H9 (cell line): ENCODE data around the gene GFPT2. TPM values are rescaled to one million over a fixed set of nuclear protein-coding genes. Genes with fewer than 3 reads are reported as not detected.

Experiments
- DNase-seq: peaks from one replicate; pipeline ENCODE4 v3.0.0-alpha.2; 2017
- H2AFZ ChIP-seq: one replicate; pipeline ENCODE4 v1.6.1; 2013; ENCODE audit warnings: mild to moderate bottlenecking, low read length, control low read depth, moderate library complexity
- H2AK5ac ChIP-seq: 2 replicates; pipeline ENCODE4 v1.6.1; 2013; ENCODE audit warnings: low read length, control low read depth, mixed read lengths; ENCODE audit not compliant: insufficient read length
- H2BK120ac ChIP-seq: one replicate; pipeline ENCODE4 v1.6.1; 2013; ENCODE audit warnings: low read depth, mild to moderate bottlenecking, low read length, control low read depth, inconsistent platforms; ENCODE audit not compliant: poor library complexity, severe bottlenecking
- H2BK12ac ChIP-seq: 2 replicates; pipeline ENCODE4 v1.6.1; 2013; ENCODE audit warnings: low read length, control low read depth, mixed read lengths, low read depth; ENCODE audit not compliant: insufficient read length
- H2BK15ac ChIP-seq: 2 replicates; pipeline ENCODE4 v1.6.1; 2013; ENCODE audit warnings: low read depth, low read length, control low read depth
- H2BK20ac ChIP-seq: one replicate; pipeline ENCODE4 v1.6.1; 2013; ENCODE audit warnings: low read depth, mild to moderate bottlenecking, low read length, control low read depth, inconsistent platforms; ENCODE audit not compliant: poor library complexity, severe bottlenecking
- H2BK5ac ChIP-seq: 2 replicates; pipeline ENCODE4 v1.6.1; 2013; ENCODE audit warnings: low read length, control low read depth, mixed read lengths; ENCODE audit not compliant: insufficient read length
- H3K14ac ChIP-seq: 2 replicates; pipeline ENCODE4 v1.6.1; 2013; ENCODE audit warnings: low read length, control low read depth; ENCODE audit not compliant: insufficient read depth
- H3K18ac ChIP-seq: 2 replicates; pipeline ENCODE4 v1.6.1; 2013; ENCODE audit warnings: low read depth, mild to moderate bottlenecking, mixed read lengths, low read length, control low read depth; ENCODE audit not compliant: insufficient read length
- H3K23ac ChIP-seq: 2 replicates; pipeline ENCODE4 v1.6.1; 2013; ENCODE audit warnings: low read length, control low read depth, mixed read lengths, low read depth; ENCODE audit not compliant: insufficient read length
- H3K23me2 ChIP-seq: 2 replicates; pipeline ENCODE4 v1.6.1; 2013; ENCODE audit warnings: low read depth, mild to moderate bottlenecking, mixed read lengths, low read length, control low read depth; ENCODE audit not compliant: insufficient read length, poor library complexity, severe bottlenecking
- H3K27ac ChIP-seq: 2 replicates; pipeline ENCODE4 v1.5.1; 2013; ENCODE audit warnings: low read length, control low read depth, mixed read lengths, low read depth; ENCODE audit not compliant: insufficient read length
- H3K27me3 ChIP-seq: 2 replicates; pipeline ENCODE4 v1.6.1; 2013; ENCODE audit warnings: low read length, control low read depth, inconsistent platforms; ENCODE audit not compliant: insufficient read depth
- H3K4ac ChIP-seq: 2 replicates; pipeline ENCODE4 v1.6.1; 2013; ENCODE audit warnings: low read depth, mild to moderate bottlenecking, control low read depth, inconsistent platforms, low read length, moderate library complexity
- H3K4me1 ChIP-seq: 2 replicates; pipeline ENCODE4 v1.6.1; 2013; ENCODE audit warnings: low read length, control low read depth, inconsistent platforms; ENCODE audit not compliant: insufficient read depth
- H3K4me2 ChIP-seq: 2 replicates; pipeline ENCODE4 v1.6.1; 2013; ENCODE audit warnings: low read length, control low read depth, mixed read lengths; ENCODE audit not compliant: insufficient read length, insufficient read depth
- H3K56ac ChIP-seq: 2 replicates; pipeline ENCODE4 v1.6.1; 2013; ENCODE audit warnings: low read depth, mild to moderate bottlenecking, mixed read lengths, low read length, control low read depth; ENCODE audit not compliant: insufficient read length
- H3K79me1 ChIP-seq: 2 replicates; pipeline ENCODE4 v1.6.1; 2013; ENCODE audit warnings: low read depth, mild to moderate bottlenecking, moderate library complexity, low read length, control low read depth, inconsistent platforms; ENCODE audit not compliant: insufficient read depth, poor library complexity, severe bottlenecking
- H3K79me2 ChIP-seq: 2 replicates; pipeline ENCODE4 v1.6.1; 2013; ENCODE audit warnings: low read length, control low read depth, inconsistent platforms; ENCODE audit not compliant: insufficient read depth
- H3K9ac ChIP-seq: 2 replicates; pipeline ENCODE4 v1.6.1; 2013; ENCODE audit warnings: low read length, control low read depth, mixed read lengths; ENCODE audit not compliant: insufficient read length; ENCODE audit errors: extremely low read depth
- H3K9me3 ChIP-seq: one replicate; pipeline ENCODE4 v1.6.1; 2013; ENCODE audit warnings: low read depth, low read length, inconsistent platforms; ENCODE audit not compliant: control insufficient read depth
- H3T11ph ChIP-seq: one replicate; pipeline ENCODE4 v1.6.1; 2013; ENCODE audit warnings: mild to moderate bottlenecking, low read length, control low read depth, inconsistent platforms
- H4K20me1 ChIP-seq: one replicate; pipeline ENCODE4 v1.6.1; 2013; ENCODE audit not compliant: control insufficient read depth, insufficient read length, insufficient read depth
- H4K5ac ChIP-seq: 2 replicates; pipeline ENCODE4 v1.6.1; 2013; ENCODE audit warnings: low read depth, mild to moderate bottlenecking, mixed read lengths, low read length, control low read depth; ENCODE audit not compliant: insufficient read length
- H4K8ac ChIP-seq: replicated peaks from 2 replicates; pipeline ENCODE4 v1.6.1; 2013; ENCODE audit warnings: low read length, control low read depth, mixed read lengths, low read depth; ENCODE audit not compliant: insufficient read length
- H4K91ac ChIP-seq: 2 replicates; pipeline ENCODE4 v1.6.1; 2013; ENCODE audit warnings: low read depth, mild to moderate bottlenecking, moderate library complexity, mixed read lengths, low read length, control low read depth; ENCODE audit not compliant: insufficient read length
- H3K27ac Mint-ChIP-seq, 3 experiments: 2 replicates in 2 of 3; 3 replicates in 1 of 3; pipeline ENCODE4 v1.8.0; 2020 to 2021; ENCODE audit warnings: mixed read lengths in 3 of 3, mild to moderate bottlenecking in 1 of 3, moderate library complexity in 1 of 3
- H3K27me3 Mint-ChIP-seq: 2 replicates; pipeline ENCODE4 v1.8.0; 2021; ENCODE audit warnings: low read depth, mild to moderate bottlenecking, moderate library complexity, mixed read lengths
- H3K36me3 Mint-ChIP-seq, 3 experiments: 2 replicates in 2 of 3; 3 replicates in 1 of 3; pipeline ENCODE4 v1.8.0; 2020 to 2021; ENCODE audit warnings: low read depth in 3 of 3, mixed read lengths in 3 of 3; ENCODE audit not compliant: insufficient read depth in 1 of 3
- H3K4me1 Mint-ChIP-seq, 2 experiments: 2 replicates each; pipeline ENCODE4 v1.8.0; 2020; ENCODE audit warnings: mixed read lengths in 2 of 2
- H3K4me3 Mint-ChIP-seq, 2 experiments: 2 replicates in 1 of 2; 3 replicates in 1 of 2; pipeline ENCODE4 v1.8.0; 2020 to 2021; ENCODE audit warnings: mild to moderate bottlenecking in 2 of 2, mixed read lengths in 2 of 2, moderate library complexity in 1 of 2
- H3K9me3 Mint-ChIP-seq, 2 experiments: 2 replicates in 1 of 2; 3 replicates in 1 of 2; pipeline ENCODE4 v1.8.0; 2020; ENCODE audit warnings: mild to moderate bottlenecking in 2 of 2, mixed read lengths in 2 of 2, moderate library complexity in 1 of 2
- WGBS: extraction: QIAGEN DNeasy Blood & Tissue Kit; methylation state at CpG from one replicate; pipeline ENCODE4 v1.1.7; 2013; ENCODE audit warnings: missing lambda C conversion rate, low lambda C conversion rate, mixed read lengths; ENCODE audit not compliant: insufficient read length; ENCODE audit errors: extremely low coverage; 5-methylcytosine and 5-hydroxymethylcytosine counted together
- total RNA-seq: library from RNA; stranded (reverse); gene quantifications from 2 replicates; pipeline ENCODE4 v1.2.1, GENCODE V29; 2021
- TF ChIP-seq, protein P1 (sequence below): fragments of 200-600 bp; sonication (generic); conservative IDR thresholded peaks from 3 replicates; pipeline ENCODE4 v1.8.0; 2021; ENCODE audit warnings: antibody characterized with exemption, mild to moderate bottlenecking

Gene GFPT2
- total RNA-seq, 1 experiment from 2014 or later: 89.8 TPM

DNA sequence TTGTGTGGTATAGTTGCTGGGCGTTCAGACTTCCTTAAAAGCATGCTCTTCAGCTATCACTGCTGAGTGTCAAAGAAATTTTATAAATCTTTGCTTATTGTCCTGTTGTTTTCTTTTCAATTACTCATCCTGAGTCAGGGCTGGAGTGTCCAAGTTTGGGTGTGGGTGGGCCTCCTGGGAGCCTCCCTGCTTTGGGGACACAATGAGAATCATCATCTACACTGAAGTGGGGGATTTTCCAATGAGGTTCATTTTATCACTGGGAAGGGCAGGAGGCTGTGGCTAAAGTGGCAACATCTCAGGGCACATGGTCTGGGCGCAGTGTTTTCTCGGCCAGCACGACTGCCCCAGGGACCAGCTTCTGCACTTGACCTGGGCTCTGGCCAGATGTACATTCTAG, 19.5 kb downstream of the GFPT2 start:
- Histone ChIP-seq H2BK5ac (no peak overlapping the region), H2AFZ (no peak overlapping the region), H3K9ac (no peak overlapping the region), H3K27me3 (no peaks in the 10 kb centered on the region), H3K14ac (no peak overlapping the region), H2BK20ac (no peak overlapping the region), H4K20me1 (no peaks in the 10 kb centered on the region), H3K79me2 (no peaks in the 10 kb centered on the region), H3K4me2 (no peak overlapping the region), H4K5ac (no peak overlapping the region), H3K18ac (no peak overlapping the region), H3K27ac (no peak overlapping the region), H3K23ac (no peak overlapping the region), H2AK5ac (no peak overlapping the region), H4K8ac (no peak overlapping the region), H3K4me1 (peaks cover 7% of the 10 kb centered on the region), H2BK12ac (no peak overlapping the region), H3K4ac (no peak overlapping the region), H2BK15ac (no peak overlapping the region), H3T11ph (no peak overlapping the region), H3K9me3 (no peaks in the 10 kb centered on the region), H3K23me2 (no peaks in the 10 kb centered on the region), H2BK120ac (no peak overlapping the region), H3K79me1 (no peaks in the 10 kb centered on the region), H4K91ac (no peak overlapping the region), H3K56ac (no peak overlapping the region)
- WGBS: no CpG with 5 or more reads among the region's 4 CpGs
- H3K27ac Mint-ChIP-seq: peak overlapping the region in 2 of 3 experiments; percentile 25 to 64; a peak in 2 of 7 replicates
- no peak overlapping the region for H3K4me3 Mint-ChIP-seq
- DNase-seq: no peak
- peaks cover 85 to 90% (median 88%) of the 10 kb centered on the region in 3 experiments for H3K36me3 Mint-ChIP-seq
- peaks cover 26 to 32% of the 10 kb centered on the region in 2 experiments for H3K4me1 Mint-ChIP-seq
- no peaks in the 10 kb centered on the region for H3K27me3 Mint-ChIP-seq
- H3K9me3 Mint-ChIP-seq: peaks cover 3 to 7% of the 10 kb centered on the region in 2 experiments; a peak in 3 of 5 replicates
- TF ChIP-seq, protein P1, sequence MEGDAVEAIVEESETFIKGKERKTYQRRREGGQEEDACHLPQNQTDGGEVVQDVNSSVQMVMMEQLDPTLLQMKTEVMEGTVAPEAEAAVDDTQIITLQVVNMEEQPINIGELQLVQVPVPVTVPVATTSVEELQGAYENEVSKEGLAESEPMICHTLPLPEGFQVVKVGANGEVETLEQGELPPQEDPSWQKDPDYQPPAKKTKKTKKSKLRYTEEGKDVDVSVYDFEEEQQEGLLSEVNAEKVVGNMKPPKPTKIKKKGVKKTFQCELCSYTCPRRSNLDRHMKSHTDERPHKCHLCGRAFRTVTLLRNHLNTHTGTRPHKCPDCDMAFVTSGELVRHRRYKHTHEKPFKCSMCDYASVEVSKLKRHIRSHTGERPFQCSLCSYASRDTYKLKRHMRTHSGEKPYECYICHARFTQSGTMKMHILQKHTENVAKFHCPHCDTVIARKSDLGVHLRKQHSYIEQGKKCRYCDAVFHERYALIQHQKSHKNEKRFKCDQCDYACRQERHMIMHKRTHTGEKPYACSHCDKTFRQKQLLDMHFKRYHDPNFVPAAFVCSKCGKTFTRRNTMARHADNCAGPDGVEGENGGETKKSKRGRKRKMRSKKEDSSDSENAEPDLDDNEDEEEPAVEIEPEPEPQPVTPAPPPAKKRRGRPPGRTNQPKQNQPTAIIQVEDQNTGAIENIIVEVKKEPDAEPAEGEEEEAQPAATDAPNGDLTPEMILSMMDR: no peak
